ENCODE data around the gene WDR43.

WDR43 gene

GRCh38 chr2:28894470-28895188, at the start of gene WDR43:
Gene WDR43, plus strand, starts transcription at chr2:28894667. Its CDS starts 32 bp downstream, at chr2:28894699.
- peak; percentile 97 for DNase-seq

- no peak for DNase-seq
Observed at GRCh38 chr2:28855193-28855592, 39.3 kb upstream of the WDR43 start.

GRCh38 chr2:28855977-28856376, 38.5 kb upstream of the WDR43 start:
- no peak for DNase-seq

- no peak for DNase-seq
Observed at GRCh38 chr2:28868611-28869010, 25.9 kb upstream of the WDR43 start.

- DNase-seq = no peak
Observed at GRCh38 chr2:28869494-28870145, 24.8 kb upstream of the WDR43 start.

- peak; percentile 98 for DNase-seq
Observed at GRCh38 chr2:28870146-28870891, 24.1 kb upstream of the WDR43 start, which contains the start of gene TRMT61B. Gene TRMT61B, minus strand, starts transcription at chr2:28870309. Its CDS starts 32 bp downstream, at chr2:28870277.

GRCh38 chr2:28871620-28872019, 22.8 kb upstream of the WDR43 start:
- no peak for DNase-seq

DNA sequence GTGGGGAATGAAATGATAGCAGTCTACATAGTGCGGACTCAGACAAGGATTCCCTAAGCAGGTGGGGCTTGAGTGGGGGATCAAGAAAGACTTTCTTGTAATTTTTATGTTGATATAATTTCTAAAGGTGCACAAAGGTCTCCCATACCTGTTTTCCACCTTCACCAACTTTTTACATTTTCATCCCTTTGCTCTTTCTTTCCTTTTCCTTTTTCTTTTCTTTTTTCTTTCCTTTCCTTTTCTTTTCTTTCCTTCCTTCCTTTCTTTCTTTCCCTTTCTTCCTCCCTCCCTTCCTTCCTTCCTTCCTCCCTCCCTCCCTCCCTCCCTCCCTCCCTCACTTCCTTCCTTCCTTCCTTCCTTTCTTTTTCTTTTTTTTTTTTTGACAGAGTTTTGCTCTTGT, 14.3 kb upstream of the WDR43 start:
- no peak for DNase-seq

GRCh38 chr2:28893488-28893887, 979 bp upstream of the WDR43 start:
- no peak for DNase-seq

- DNase-seq = no peak
Observed at GRCh38 chr2:28895189-28895893, 874 bp downstream of the WDR43 start.

DNA sequence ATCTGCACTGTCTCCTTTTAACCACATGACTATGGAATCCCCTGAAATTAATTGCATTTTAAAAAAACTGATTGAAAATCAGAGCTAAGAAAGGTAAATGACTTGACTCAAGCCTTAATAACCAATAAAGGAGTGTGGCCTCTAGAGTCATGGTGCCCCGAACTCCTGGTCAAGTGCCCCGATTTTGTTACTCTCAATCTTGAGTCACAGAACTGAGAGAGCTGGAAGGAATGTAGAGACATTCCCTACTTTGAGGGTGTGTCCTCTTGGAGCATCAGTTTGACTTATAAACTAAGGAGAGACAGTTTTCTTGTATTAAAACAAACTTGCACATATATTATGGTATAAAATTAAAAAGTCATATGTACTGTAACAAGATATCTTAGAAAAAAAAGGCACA, 2.4 kb downstream of the WDR43 start:
- no peak for DNase-seq

- DNase-seq = no peak
Observed at GRCh38 chr2:28898048-28898447, 3.6 kb downstream of the WDR43 start.

DNA sequence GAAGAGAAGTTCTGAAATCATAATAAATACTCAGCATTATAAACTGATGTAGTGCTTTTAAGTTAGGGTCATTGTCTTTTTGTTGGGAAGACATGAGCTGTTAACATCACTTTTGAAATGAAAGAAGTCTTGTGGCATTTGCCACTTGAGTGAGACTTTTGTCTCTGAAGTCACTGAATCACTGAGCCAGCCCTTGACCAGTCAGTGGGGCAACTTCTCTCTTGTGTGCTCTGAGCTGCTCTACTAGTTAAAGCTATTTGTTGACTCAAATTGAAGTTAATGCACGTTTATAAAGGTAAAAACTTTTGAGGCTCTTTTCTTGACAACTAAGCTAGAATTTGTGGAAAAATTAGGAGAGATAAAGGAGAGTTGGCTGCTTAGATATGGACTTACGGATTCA, 6.7 kb downstream of the WDR43 start:
- DNase-seq = no peak

GRCh38 chr2:28901841-28902240, 7.4 kb downstream of the WDR43 start:
- no peak for DNase-seq

DNA sequence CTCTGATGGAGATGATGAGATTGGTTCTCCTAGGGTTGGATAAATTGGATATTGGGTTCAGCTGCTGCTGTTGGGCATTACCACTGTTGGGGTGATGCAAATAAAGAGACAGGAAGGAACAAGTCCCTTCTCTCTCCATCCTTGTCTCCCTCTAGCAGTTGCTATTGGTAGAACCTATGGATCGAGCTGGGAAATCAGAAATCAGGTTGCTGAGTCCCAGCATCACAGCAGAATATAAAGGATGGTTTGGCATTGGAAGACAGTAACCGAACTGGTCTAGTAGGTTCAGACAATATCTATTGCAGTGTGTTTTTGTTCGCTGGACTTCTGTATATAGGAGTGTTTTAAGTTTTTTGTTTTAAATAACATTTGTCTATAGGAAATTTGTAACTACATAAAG, 8.1 kb downstream of the WDR43 start:
- DNase-seq = no peak

DNA sequence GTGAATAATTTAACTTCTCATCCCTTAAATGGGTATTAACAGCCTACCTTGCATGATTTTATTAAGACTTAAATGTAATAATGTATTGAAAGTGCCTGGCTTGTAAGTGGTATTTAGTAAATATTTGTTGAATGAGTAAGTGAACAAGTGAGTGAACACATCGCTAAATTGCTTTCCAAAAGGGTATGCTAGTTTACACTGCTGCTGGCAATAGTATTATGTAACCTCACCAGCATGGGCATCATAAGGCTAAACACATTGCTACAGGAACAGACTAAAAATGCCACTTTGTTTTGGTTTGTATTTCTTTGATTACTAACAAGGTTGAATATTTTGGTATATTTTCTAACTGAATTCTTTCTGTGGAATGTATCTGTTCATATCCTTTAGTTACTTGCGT, 9.8 kb downstream of the WDR43 start:
- no peak for DNase-seq

DNA sequence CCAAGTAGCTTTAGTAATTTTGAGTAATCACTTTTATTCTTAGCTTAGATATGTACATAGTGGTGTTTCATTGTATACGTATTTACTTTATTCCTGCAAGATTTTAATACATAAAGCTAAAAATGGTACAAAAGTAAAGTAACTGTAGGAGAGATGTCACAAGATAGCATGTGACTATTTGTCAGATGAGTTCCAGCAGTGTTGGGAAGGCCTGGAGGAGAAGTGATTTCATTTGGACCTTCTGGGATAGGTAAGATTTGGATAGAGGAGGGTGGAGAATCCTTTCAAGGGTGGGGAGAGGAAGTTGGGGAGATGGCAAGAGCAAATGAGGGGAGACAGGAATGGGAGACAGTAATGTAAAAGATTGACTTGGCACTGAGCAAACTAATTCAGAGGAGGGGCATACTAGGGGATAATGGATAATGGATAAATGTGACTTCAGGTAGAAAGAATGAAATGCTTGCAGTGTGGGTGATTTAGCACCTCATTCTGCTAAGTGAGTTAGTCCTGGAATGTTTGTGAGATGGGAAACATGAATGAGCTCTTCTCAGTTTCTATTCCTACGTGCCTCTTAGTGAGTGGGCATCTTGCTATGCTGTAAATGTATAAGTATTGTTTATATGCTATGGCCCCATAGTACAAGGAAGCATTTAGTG, 10.5 kb downstream of the WDR43 start:
- DNase-seq = no peak

- DNase-seq = no peak
Observed at GRCh38 chr2:28905533-28905932, 11.1 kb downstream of the WDR43 start.

DNA sequence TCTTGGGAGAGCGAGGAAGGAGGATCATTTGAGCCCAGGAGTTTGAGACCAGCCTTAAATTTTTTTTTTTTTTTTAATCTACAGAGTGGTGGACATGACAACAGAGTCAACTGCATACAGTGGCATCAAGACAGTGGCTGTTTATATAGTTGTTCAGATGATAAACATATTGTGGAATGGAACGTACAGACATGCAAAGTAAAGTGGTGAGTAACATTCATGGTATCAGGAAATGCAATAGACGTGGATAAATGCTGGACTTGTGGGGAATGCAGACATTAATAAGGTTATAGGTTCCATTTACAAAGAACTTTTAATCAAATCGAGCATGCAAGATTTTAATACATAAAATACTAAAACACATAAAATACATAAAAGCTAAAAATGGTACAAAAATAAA, 11.9 kb downstream of the WDR43 start:
- DNase-seq = no peak

GRCh38 chr2:28906821-28907220, 12.4 kb downstream of the WDR43 start:
- no peak for DNase-seq

DNA sequence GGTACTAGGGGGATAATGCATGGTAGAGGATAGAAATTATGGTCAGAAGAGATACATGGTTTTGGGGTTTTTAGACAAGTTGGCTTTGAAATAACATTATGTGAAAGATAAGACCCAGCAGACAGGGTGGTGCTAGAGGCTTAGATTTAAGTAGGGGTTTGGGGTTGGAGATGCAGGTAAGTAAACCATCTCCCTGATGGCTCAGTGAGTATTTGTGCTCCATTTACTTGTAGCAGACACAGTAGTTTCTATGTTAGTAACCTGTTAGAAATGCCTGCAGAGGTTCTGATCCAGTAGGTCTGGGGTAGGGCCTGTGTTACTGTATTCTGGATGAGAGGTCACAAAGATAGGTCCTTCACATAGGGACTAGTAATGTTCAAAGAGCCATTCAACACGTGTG, 13.7 kb downstream of the WDR43 start:
- no peak for DNase-seq

GRCh38 chr2:28909655-28910353, 15.3 kb downstream of the WDR43 start:
- DNase-seq = no peak

All from activated T-cell treated with anti-CD3 and anti-CD28 coated beads, Interleukin-2, amount 50 U/mL, for 1 hour (primary cell).